H1 (cell line): ENCODE measurements around the gene TMEM108. TPM values are rescaled to one million over a fixed set of nuclear protein-coding genes. Genes with fewer than 3 reads are reported as not detected.

Source experiments
- CTCF ChIA-PET: fragments of 300-600 bp; sonication (Branson Sonifier 250); formaldehyde crosslinking; loops from one replicate; lab custom pipeline; 2021; ENCODE audit not compliant: partially characterized antibody; lab: Charles Lee
- POLR2A ChIA-PET: fragments of 300-600 bp; sonication (Branson Sonifier 250); formaldehyde crosslinking; loops from one replicate; lab custom pipeline; 2021; ENCODE audit warnings: inconsistent platforms; ENCODE audit not compliant: partially characterized antibody; lab: Charles Lee
- DNase-seq, 2 experiments: peaks; one replicate each; pipeline versions ENCODE4 v3.0.0 to v3.0.0-alpha.2; 2010 to 2022; ENCODE audit warnings: low spot score in 2 of 2, low read depth in 1 of 2, mixed read lengths in 1 of 2
- FAIRE-seq: peaks from 2 replicates; lab custom pipeline; 2011; peaks lifted over from hg19 to GRCh38; lab: Jason Lieb, UNC
- H2AFZ ChIP-seq: 2 replicates; pipeline ENCODE4 v1.8.1; 2012; ENCODE audit warnings: low read length, inconsistent platforms
- H2AK5ac ChIP-seq: 2 replicates; pipeline ENCODE4 v1.6.1; 2013; ENCODE audit warnings: low read depth, low read length
- H2BK120ac ChIP-seq: replicated peaks from 2 replicates; pipeline ENCODE3; 2013; ENCODE audit warnings: low read depth, low read length, inconsistent platforms
- H2BK12ac ChIP-seq: 2 replicates; pipeline ENCODE4 v1.6.1; 2013; ENCODE audit warnings: low read depth, low read length
- H2BK15ac ChIP-seq: 2 replicates; pipeline ENCODE4 v1.6.1; 2013; ENCODE audit warnings: low read length
- H2BK20ac ChIP-seq: 2 replicates; pipeline ENCODE4 v1.6.1; 2013; ENCODE audit warnings: low read length
- H2BK5ac ChIP-seq: 2 replicates; pipeline ENCODE4 v1.6.1; 2013; ENCODE audit warnings: low read depth, low read length
- H3K14ac ChIP-seq: 2 replicates; pipeline ENCODE4 v1.6.1; 2013; ENCODE audit warnings: inconsistent platforms; ENCODE audit not compliant: insufficient read length
- H3K18ac ChIP-seq: 2 replicates; pipeline ENCODE4 v1.6.1; 2013; ENCODE audit warnings: low read length; ENCODE audit errors: extremely low read depth
- H3K23ac ChIP-seq: 2 replicates; pipeline ENCODE4 v1.6.1; 2013; ENCODE audit warnings: inconsistent platforms; ENCODE audit not compliant: insufficient read length
- H3K23me2 ChIP-seq: 2 replicates; pipeline ENCODE4 v1.6.1; 2013; ENCODE audit warnings: low read depth, low read length
- H3K27ac ChIP-seq: 2 replicates; pipeline ENCODE4 v1.6.1; 2011; ENCODE audit warnings: low read depth, low read length, inconsistent platforms
- H3K27me3 ChIP-seq, 4 experiments: replicated peaks in 1 of 4; 1 replicate in 1 of 4; 2 replicates in 3 of 4; pipeline versions ENCODE4 v1.6.1 to v1.8.1; 2011 to 2013; ENCODE audit warnings: low read length in 3 of 4, mild to moderate bottlenecking in 3 of 4, inconsistent platforms in 2 of 4, mixed read lengths in 2 of 4, moderate library complexity in 1 of 4; ENCODE audit not compliant: control insufficient read depth in 3 of 4, insufficient read depth in 3 of 4; ENCODE audit errors: extremely low read depth in 1 of 4
- H3K36me3 ChIP-seq, 4 experiments: 2 replicates each; pipeline versions ENCODE4 v1.6.1 to v1.8.1; 2011 to 2013; ENCODE audit warnings: mild to moderate bottlenecking in 4 of 4, low read length in 3 of 4, moderate library complexity in 2 of 4, control low read depth in 1 of 4, inconsistent platforms in 1 of 4; ENCODE audit not compliant: insufficient read depth in 4 of 4, control insufficient read depth in 2 of 4
- H3K4ac ChIP-seq: replicated peaks from 2 replicates; pipeline ENCODE3; 2013; ENCODE audit warnings: low read length, low read depth, mixed read lengths, inconsistent platforms; ENCODE audit not compliant: insufficient read length
- H3K4me1 ChIP-seq, 4 experiments: replicated peaks in 1 of 4; 1 replicate in 1 of 4; 2 replicates in 3 of 4; pipeline versions ENCODE4 v1.6.1 to v1.8.1; 2011 to 2013; ENCODE audit warnings: low read length in 3 of 4, inconsistent platforms in 2 of 4, mixed read lengths in 1 of 4; ENCODE audit not compliant: insufficient read depth in 4 of 4, control insufficient read depth in 3 of 4
- H3K4me2 ChIP-seq, 2 experiments: 2 replicates each; pipeline versions ENCODE4 v1.6.1 to v1.8.1; 2011 to 2013; ENCODE audit warnings: low read depth in 2 of 2, low read length in 2 of 2, control low read depth in 1 of 2, inconsistent platforms in 1 of 2, mild to moderate bottlenecking in 1 of 2; ENCODE audit not compliant: insufficient read depth in 1 of 2
- H3K4me3 ChIP-seq, 4 experiments: fragments of 200-600, 300-600 bp in 1 of 4; sonication (generic), shearing (Covaris generic), sonication (Bioruptor Twin) in 1 of 4; 2 replicates each; pipeline versions ENCODE4 v1.5.1 to v1.8.1; 2011 to 2016; ENCODE audit warnings: low read length in 4 of 4, low read depth in 3 of 4, control low read depth in 2 of 4, inconsistent platforms in 2 of 4, mild to moderate bottlenecking in 2 of 4, mixed read lengths in 1 of 4, moderate library complexity in 1 of 4; ENCODE audit not compliant: insufficient read depth in 2 of 4; ENCODE audit errors: extremely low read depth in 1 of 4
- H3K56ac ChIP-seq: replicated peaks from 2 replicates; pipeline ENCODE3; 2013; ENCODE audit warnings: low read depth, mild to moderate bottlenecking, mixed read lengths, low read length, inconsistent platforms; ENCODE audit not compliant: insufficient read length
- H3K79me1 ChIP-seq: 2 replicates; pipeline ENCODE4 v1.6.1; 2013; ENCODE audit warnings: low read depth, low read length, control low read depth
- H3K79me2 ChIP-seq, 2 experiments: 2 replicates each; pipeline versions ENCODE4 v1.6.1 to v1.8.1; 2012 to 2013; ENCODE audit warnings: low read length in 2 of 2, mild to moderate bottlenecking in 2 of 2, inconsistent platforms in 1 of 2; ENCODE audit not compliant: insufficient read depth in 2 of 2, control insufficient read depth in 1 of 2
- H3K9ac ChIP-seq, 4 experiments: replicated peaks in 1 of 4; 1 replicate in 1 of 4; 2 replicates in 3 of 4; pipeline versions ENCODE4 v1.6.1 to v1.8.1; 2011 to 2013; ENCODE audit warnings: low read depth in 3 of 4, low read length in 3 of 4, control low read depth in 2 of 4, mild to moderate bottlenecking in 2 of 4, moderate library complexity in 2 of 4, inconsistent platforms in 1 of 4; ENCODE audit errors: extremely low read depth in 1 of 4
- H3K9me3 ChIP-seq, 2 experiments: 2 replicates each; pipeline versions ENCODE4 v1.6.1 to v1.8.1; 2012 to 2013; ENCODE audit warnings: mild to moderate bottlenecking in 2 of 2, moderate library complexity in 2 of 2, control low read depth in 1 of 2, inconsistent platforms in 1 of 2, low read depth in 1 of 2, low read length in 1 of 2, mixed read lengths in 1 of 2; ENCODE audit not compliant: insufficient read depth in 2 of 2
- H4K20me1 ChIP-seq, 2 experiments: replicated peaks in 1 of 2; 2 replicates each; pipeline versions ENCODE3 to v1.8.1; 2011 to 2013; ENCODE audit warnings: inconsistent platforms in 2 of 2, low read length in 2 of 2, mild to moderate bottlenecking in 1 of 2; ENCODE audit not compliant: insufficient read depth in 2 of 2, control insufficient read depth in 1 of 2
- H4K5ac ChIP-seq: 2 replicates; pipeline ENCODE4 v1.6.1; 2013; ENCODE audit warnings: low read length, low read depth, mixed read lengths, inconsistent platforms; ENCODE audit not compliant: insufficient read length
- H4K8ac ChIP-seq: 2 replicates; pipeline ENCODE4 v1.8.0; 2013; ENCODE audit warnings: mild to moderate bottlenecking, moderate library complexity, low read length, inconsistent platforms; ENCODE audit not compliant: insufficient read depth; ENCODE audit errors: extremely low read depth
- H4K91ac ChIP-seq: replicated peaks from 2 replicates; pipeline ENCODE3; 2013; ENCODE audit warnings: low read length, mixed read lengths, inconsistent platforms; ENCODE audit not compliant: insufficient read length
- CHD1 ChIP-seq: IDR thresholded peaks from 2 replicates; pipeline ENCODE4 v1.6.1; 2012; ENCODE audit warnings: low read depth, low read length, improper control_type of control experiment
- CHD2 ChIP-seq: IDR thresholded peaks from 2 replicates; pipeline ENCODE4 v1.6.1; 2012; ENCODE audit warnings: low read length, improper control_type of control experiment
- KDM5A ChIP-seq: fragments of 200-600 bp; IDR thresholded peaks from 2 replicates; pipeline ENCODE4 v1.7.1; 2012; ENCODE audit warnings: mild to moderate bottlenecking, low read length, inconsistent platforms, mixed read lengths
- MAFK ChIP-seq: IDR thresholded peaks from 2 replicates; pipeline ENCODE4 v1.6.1; 2012; ENCODE audit warnings: low read depth, mild to moderate bottlenecking, improper control_type of control experiment, low read length
- NANOG ChIP-seq: IDR thresholded peaks from 2 replicates; pipeline ENCODE4 v1.6.1; 2011; ENCODE audit warnings: low read length, low read depth, mild to moderate bottlenecking, inconsistent platforms; ENCODE audit not compliant: insufficient read depth, poor library complexity, severe bottlenecking
- RXRA ChIP-seq: IDR thresholded peaks from 2 replicates; pipeline ENCODE4 v1.6.1; 2011; ENCODE audit warnings: low read depth, mild to moderate bottlenecking, low read length, moderate library complexity; ENCODE audit not compliant: insufficient read depth
- SAP30 ChIP-seq: fragments of 300-600 bp; sonication (generic); IDR thresholded peaks from 2 replicates; pipeline ENCODE4 v1.7.1; 2012; ENCODE audit warnings: low read length, moderate library complexity, mild to moderate bottlenecking, inconsistent platforms; ENCODE audit not compliant: insufficient read depth, insufficient replicate concordance
- SP2 ChIP-seq: IDR thresholded peaks from 2 replicates; pipeline ENCODE4 v1.6.1; 2012; ENCODE audit warnings: mild to moderate bottlenecking, low read length, inconsistent platforms
- SUZ12 ChIP-seq: fragments of 200-600 bp; sonication (generic); IDR thresholded peaks from 2 replicates; pipeline ENCODE4 v1.6.1; 2012; ENCODE audit warnings: mild to moderate bottlenecking, inconsistent platforms, low read length, moderate library complexity, mixed read lengths
- TAF1 ChIP-seq: IDR thresholded peaks from 2 replicates; pipeline ENCODE4 v1.6.1; 2011; ENCODE audit warnings: mild to moderate bottlenecking, low read depth, low read length
- TAF7 ChIP-seq: optimal IDR thresholded peaks from 2 replicates; pipeline ENCODE3; 2011; ENCODE audit warnings: low read depth, mild to moderate bottlenecking, inconsistent platforms, low read length, moderate library complexity, borderline replicate concordance
- WGBS, 2 experiments: shearing (Covaris generic) in 1 of 2; methylation state at CpG; one replicate each; pipeline versions ENCODE4 v1.1.6 to v1.1.7; 2013 to 2015; ENCODE audit warnings: low lambda C conversion rate in 2 of 2, mixed read lengths in 2 of 2, inconsistent platforms in 1 of 2, low coverage in 1 of 2, missing lambda C conversion rate in 1 of 2; ENCODE audit not compliant: insufficient replicate concordance in 2 of 2, insufficient coverage in 1 of 2, insufficient read length in 1 of 2; ENCODE audit errors: extremely low coverage in 1 of 2, missing lambda C conversion rate in 1 of 2; 5-methylcytosine and 5-hydroxymethylcytosine counted together
- polyA plus RNA-seq, 7 experiments: library from polyadenylated mRNA; depleted of rRNA in 3 of 7; stranded (reverse) in 5 of 7; unstranded in 2 of 7; fragments of >200 nt in 5 of 7; fragments of 200-250 nt in 2 of 7; gene quantifications; 1 replicate in 5 of 7; 2 replicates in 1 of 7; 4 replicates in 1 of 7; pipeline versions ENCODE4 v1.2.1 to v1.2.3, GENCODE V29; 2011 to 2013; ENCODE audit warnings: missing spikeins in 2 of 7, mixed read lengths in 2 of 7
- total RNA-seq: library from RNA; stranded (reverse); fragmentation: NEBNext Ultra II Directional; extraction: Animal tissue kit (Norgen Biotek cat#: 25700); gene quantifications from 2 replicates; pipeline ENCODE4 v1.2.1, GENCODE V29; 2021

Gene TMEM108
- total and polyA plus RNA-seq, 2 of the 8 experiments (the other 6 are each of a cell fraction or from before 2014, with no cell fraction given), result 14.3 to 16.2 TPM

GRCh38 chr3:133293397-133294110, 255.4 kb downstream of the TMEM108 start:
- H2AK5ac ChIP-seq, result no peak overlapping the region
- H3K79me2 ChIP-seq, result no peaks in the 10 kb centered on the region
- H2BK120ac ChIP-seq, result no peak overlapping the region
- no peaks in the 10 kb centered on the region for H3K27me3 ChIP-seq
- H3K23me2 ChIP-seq, result no peaks in the 10 kb centered on the region
- no peak overlapping the region for H3K18ac ChIP-seq
- POLR2A ChIA-PET, result no interaction called here
- no peak overlapping the region for H4K8ac ChIP-seq
- no peak overlapping the region for H3K4ac ChIP-seq
- no peak overlapping the region for H2BK20ac ChIP-seq
- no peak overlapping the region for H2AFZ ChIP-seq
- no peak overlapping the region for H2BK5ac ChIP-seq
- H3K23ac ChIP-seq, result no peak overlapping the region
- no peak overlapping the region for H4K5ac ChIP-seq
- H3K27ac ChIP-seq, result no peak overlapping the region
- CTCF ChIA-PET, result interaction anchor here (0.6 to 2.2 kb wide), 4 partner anchors 10 to 252 kb away, joined by 3 to 6 read pairs (median 4); no protein-coding TSS in a partner anchor
- no peak overlapping the region for H2BK15ac ChIP-seq
- no peak overlapping the region for H3K4me2 ChIP-seq
- H3K79me1 ChIP-seq, result no peaks in the 10 kb centered on the region
- no peak overlapping the region for H4K91ac ChIP-seq
- H3K14ac ChIP-seq, result no peak overlapping the region
- no peak for DNase-seq
- peaks cover 0 to 5% (median 3%) of the 10 kb centered on the region in 4 experiments; a peak in 3 of 7 replicates for H3K4me1 ChIP-seq
- WGBS, 2 experiments, result 85% methylated on average over 4 of the region's 4 CpGs; no CpG with 5 or more reads in 1 of the 2 experiments
- H2BK12ac ChIP-seq, result no peak overlapping the region
- H3K4me3 ChIP-seq, result no peak overlapping the region
- H3K56ac ChIP-seq, result no peak overlapping the region
- no peak overlapping the region for H3K9ac ChIP-seq
- no peaks in the 10 kb centered on the region for H3K9me3 ChIP-seq
- no peaks in the 10 kb centered on the region for H3K36me3 ChIP-seq
- FAIRE-seq, result no peak
- no peaks in the 10 kb centered on the region for H4K20me1 ChIP-seq
- TF ChIP-seq SP2, result no peak
- no peak for TF ChIP-seq RXRA
- no peak for TF ChIP-seq SAP30
- no peak for TF ChIP-seq MAFK
- no peak for TF ChIP-seq CHD1
- no peak for TF ChIP-seq SUZ12
- TF ChIP-seq TAF1, result no peak
- TF ChIP-seq KDM5A, result no peak
- TF ChIP-seq TAF7, result no peak
- TF ChIP-seq CHD2, result no peak
- TF ChIP-seq NANOG, result no peak
